Neural crest cell (in vitro differentiated cells): ENCODE data around the gene OTOG. TPM values are rescaled to one million over a fixed set of nuclear protein-coding genes. Genes with fewer than 3 reads are reported as not detected.
"Not testable (repeated sequence)": the region's sequence is repeated elsewhere in the genome, so short reads cannot be mapped to it uniquely, and the experiment has no call there.

ENCODE experiments used
- DNase-seq: peaks from one replicate; pipeline ENCODE4 v3.0.0; 2021; ENCODE audit warnings: low read depth, mixed read lengths, low spot score
- H3K27ac Mint-ChIP-seq: one replicate; pipeline ENCODE4 v1.8.0; 2021; ENCODE audit warnings: mild to moderate bottlenecking, mixed read lengths; ENCODE audit not compliant: unreplicated experiment
- H3K27me3 Mint-ChIP-seq: 2 replicates; pipeline ENCODE4 v1.8.0; 2021; ENCODE audit warnings: low read depth, mild to moderate bottlenecking, mixed read lengths
- H3K36me3 Mint-ChIP-seq: 2 replicates; pipeline ENCODE4 v1.8.0; 2021; ENCODE audit warnings: low read depth, mild to moderate bottlenecking, mixed read lengths
- H3K4me1 Mint-ChIP-seq: 2 replicates; pipeline ENCODE4 v1.8.0; 2021; ENCODE audit warnings: mixed read lengths
- H3K4me3 Mint-ChIP-seq: one replicate; pipeline ENCODE4 v1.8.0; 2021; ENCODE audit warnings: mild to moderate bottlenecking, mixed read lengths
- H3K9me3 Mint-ChIP-seq: 2 replicates; pipeline ENCODE4 v1.8.0; 2021; ENCODE audit warnings: mixed read lengths
- total RNA-seq: library from RNA; stranded (reverse); gene quantifications from 2 replicates; pipeline ENCODE4 v1.2.1, GENCODE V29; 2021
- TF ChIP-seq, protein P1 (sequence below): fragments of 200-600 bp; sonication (generic); conservative IDR thresholded peaks from 2 replicates; pipeline ENCODE4 v1.5.0; 2021; ENCODE audit warnings: antibody characterized with exemption, mild to moderate bottlenecking

The OTOG gene
- total RNA-seq, 1 donor from 2014 or later = not detected

DNA sequence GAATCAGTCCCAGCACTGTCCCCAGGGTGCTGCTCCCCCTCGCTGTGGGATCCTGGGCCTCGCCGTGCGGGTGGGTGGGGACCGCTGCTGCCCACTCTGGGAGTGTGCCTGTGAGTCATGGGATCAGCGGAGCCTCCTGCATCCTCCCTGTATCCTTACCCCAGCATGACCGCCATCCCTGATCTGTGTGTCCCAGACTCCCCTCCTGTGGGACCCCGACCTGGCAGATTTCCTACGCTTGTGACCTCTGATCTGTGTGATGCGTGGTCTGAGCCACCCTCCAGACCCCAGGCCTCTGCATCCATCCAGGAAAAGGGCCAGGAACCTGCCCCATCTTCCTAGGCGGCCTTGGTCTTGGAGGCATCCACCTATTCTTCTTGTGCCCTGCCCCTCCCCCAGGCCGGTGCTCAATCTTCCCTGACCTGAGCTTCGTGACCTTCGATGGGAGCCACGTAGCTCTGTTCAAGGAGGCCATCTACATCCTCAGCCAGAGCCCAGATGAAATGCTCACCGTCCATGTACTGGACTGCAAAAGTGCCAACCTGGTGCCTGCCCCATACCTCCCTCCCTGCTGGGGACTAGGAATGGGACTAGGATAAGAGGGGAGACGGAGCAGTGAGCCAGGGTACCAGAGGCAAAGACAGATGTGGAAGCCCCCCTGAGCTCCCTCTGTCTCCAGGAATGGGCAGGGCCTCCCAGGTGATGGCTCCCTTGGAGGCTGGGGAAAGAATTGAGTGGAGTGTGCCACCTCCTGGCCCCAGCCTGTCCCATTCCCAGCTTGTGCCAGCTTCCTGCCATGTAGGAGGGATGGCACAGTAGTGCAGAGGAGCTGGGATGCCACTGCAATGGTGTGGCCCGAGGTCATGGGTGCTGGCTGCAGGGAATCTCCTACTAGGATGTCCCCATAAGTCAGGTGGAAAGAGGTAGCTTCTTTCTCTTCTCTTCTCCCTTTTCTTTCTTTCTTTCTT, 65.4 kb downstream of the OTOG start:
- Mint-ChIP-seq H3K36me3 (no peaks in the 10 kb centered on the region), H3K4me3 (no peak overlapping the region), H3K27me3 (peaks cover 31% of the 10 kb centered on the region), H3K4me1 (no peaks in the 10 kb centered on the region), H3K9me3 (no peaks in the 10 kb centered on the region), H3K27ac (no peak overlapping the region)
- TF ChIP-seq, protein P1, sequence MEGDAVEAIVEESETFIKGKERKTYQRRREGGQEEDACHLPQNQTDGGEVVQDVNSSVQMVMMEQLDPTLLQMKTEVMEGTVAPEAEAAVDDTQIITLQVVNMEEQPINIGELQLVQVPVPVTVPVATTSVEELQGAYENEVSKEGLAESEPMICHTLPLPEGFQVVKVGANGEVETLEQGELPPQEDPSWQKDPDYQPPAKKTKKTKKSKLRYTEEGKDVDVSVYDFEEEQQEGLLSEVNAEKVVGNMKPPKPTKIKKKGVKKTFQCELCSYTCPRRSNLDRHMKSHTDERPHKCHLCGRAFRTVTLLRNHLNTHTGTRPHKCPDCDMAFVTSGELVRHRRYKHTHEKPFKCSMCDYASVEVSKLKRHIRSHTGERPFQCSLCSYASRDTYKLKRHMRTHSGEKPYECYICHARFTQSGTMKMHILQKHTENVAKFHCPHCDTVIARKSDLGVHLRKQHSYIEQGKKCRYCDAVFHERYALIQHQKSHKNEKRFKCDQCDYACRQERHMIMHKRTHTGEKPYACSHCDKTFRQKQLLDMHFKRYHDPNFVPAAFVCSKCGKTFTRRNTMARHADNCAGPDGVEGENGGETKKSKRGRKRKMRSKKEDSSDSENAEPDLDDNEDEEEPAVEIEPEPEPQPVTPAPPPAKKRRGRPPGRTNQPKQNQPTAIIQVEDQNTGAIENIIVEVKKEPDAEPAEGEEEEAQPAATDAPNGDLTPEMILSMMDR = no peak
- no peak for DNase-seq

DNA sequence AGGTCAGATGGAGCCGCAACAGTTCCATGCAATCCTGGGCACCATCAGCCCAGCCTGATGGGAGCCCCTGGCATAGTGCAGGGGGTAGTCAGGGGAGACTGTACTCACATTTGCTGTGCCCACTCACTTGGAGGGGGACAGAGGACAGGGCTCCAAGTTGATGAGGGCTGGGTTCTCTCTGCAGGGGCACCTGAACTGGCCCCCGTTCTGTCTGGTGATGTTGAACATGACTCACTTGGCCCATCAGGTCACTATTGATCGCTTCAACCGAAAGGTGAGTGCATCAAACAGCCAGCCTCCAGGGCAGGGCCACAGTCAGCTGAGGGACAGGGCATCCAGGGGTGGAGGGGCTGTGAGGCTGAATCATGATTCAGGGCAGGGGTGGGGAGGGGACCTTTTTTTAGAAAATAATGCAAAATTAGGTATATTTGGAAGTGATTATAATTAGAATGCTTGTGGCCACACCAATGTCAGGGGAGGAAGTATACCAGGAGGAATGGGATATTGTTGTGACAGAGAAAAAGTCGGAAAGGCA, 66.4 kb downstream of the OTOG start:
- Mint-ChIP-seq H3K27me3 (peaks cover 39% of the 10 kb centered on the region), H3K4me3 (no peak overlapping the region)
- TF ChIP-seq, protein P1 = no peak

DNA sequence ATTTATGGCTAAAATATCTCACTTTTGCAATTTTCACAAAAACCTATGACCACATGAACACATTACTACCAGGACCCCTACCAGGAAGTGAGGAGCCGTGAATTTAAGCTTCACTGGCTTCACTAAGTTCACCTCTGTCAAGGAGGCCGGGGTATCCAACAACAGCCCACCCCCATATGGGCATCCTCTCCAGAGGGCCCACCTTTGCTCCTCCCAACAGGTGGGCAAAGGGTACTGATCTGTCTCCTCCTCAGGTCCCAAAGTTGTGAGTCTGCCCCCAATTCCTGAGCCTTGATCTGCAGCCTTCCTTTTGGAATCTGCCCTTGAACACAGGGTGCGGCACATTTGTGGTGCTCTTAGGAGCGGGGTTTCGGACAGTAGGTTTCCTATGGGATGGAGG, 66.9 kb downstream of the OTOG start:
- Mint-ChIP-seq H3K27ac (no peak overlapping the region), H3K4me1 (no peaks in the 10 kb centered on the region), H3K27me3 (peaks cover 40% of the 10 kb centered on the region), H3K4me3 (no peak overlapping the region), H3K9me3 (no peaks in the 10 kb centered on the region), H3K36me3 (no peaks in the 10 kb centered on the region)
- TF ChIP-seq, protein P1 = no peak
- no peak for DNase-seq

More for the DNA sequence above, 66.4 kb downstream of the OTOG start:
- Mint-ChIP-seq H3K36me3 (no peaks in the 10 kb centered on the region), H3K4me1 (no peaks in the 10 kb centered on the region), H3K27ac (no peak overlapping the region), H3K9me3 (no peaks in the 10 kb centered on the region)
- DNase-seq = no peak

DNA sequence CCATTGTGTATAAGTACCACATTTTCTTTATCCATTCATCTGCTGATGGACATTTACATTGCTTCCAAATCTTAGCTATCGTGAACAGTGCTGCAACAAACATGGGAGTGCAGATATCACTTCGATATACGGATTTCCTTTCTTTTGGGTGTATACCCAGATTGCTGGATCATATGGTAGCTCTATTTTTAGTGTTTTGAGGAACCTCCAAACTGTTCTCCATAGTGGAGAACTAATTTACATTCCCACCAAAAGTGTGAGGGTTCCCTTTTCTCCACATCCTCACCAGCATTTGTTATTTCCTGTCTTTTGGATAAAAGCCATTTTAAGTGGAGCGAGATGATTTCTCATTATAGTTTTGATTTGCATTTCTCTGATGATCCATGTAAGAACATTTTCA, 75.7 kb downstream of the OTOG start:
- H3K4me3 Mint-ChIP-seq, DNase-seq, H3K4me1 Mint-ChIP-seq, H3K36me3 Mint-ChIP-seq, H3K27ac Mint-ChIP-seq: not testable (repeated sequence)
- Mint-ChIP-seq H3K9me3 (peaks cover 13% of the 10 kb centered on the region), H3K27me3 (peaks cover 82% of the 10 kb centered on the region)

DNA sequence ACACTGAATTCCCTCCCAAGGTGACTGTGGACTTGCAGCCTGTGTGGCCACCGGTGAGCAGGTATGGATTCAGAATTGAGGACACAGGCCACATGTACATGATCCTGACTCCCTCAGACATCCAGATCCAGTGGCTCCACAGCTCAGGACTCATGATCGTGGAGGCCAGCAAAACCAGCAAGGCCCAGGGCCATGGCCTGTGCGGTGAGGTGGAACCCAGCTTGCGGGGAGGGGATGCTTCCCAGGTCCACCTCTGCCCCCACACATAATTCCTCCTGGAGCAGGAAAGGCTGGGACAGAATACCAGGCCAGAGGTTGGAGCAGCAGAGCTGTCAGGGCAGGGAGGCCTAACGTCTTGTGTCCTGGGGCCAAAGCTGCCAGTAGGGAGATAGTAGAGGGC, 82.1 kb downstream of the OTOG start:
- H3K9me3 Mint-ChIP-seq = peaks cover 3% of the 10 kb centered on the region
- no peak for DNase-seq
- TF ChIP-seq, protein P1 = no peak

DNA sequence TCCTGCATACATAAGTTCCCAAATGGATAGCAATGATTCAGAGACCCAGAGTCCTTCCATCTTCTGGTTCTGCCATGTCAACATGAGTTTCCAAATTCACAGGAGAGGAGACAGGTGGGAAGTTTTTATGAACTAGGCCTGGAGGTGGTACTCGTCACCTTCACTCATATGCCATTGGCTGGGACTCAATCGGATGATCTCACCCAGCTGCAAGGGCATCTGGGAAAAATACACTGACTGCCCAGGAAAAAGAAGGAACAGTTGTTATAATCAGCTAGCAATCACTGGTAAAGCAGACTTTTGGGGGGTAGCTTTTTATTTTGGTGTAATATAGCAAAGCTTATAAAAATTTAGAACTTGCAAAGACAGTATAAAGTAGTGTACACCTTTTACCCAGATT, 83.9 kb downstream of the OTOG start:
- H3K9me3 Mint-ChIP-seq = no peaks in the 10 kb centered on the region
- H3K27ac Mint-ChIP-seq = no peak overlapping the region
- no peak for DNase-seq
- H3K27me3 Mint-ChIP-seq = peaks cover 35% of the 10 kb centered on the region
- H3K36me3 Mint-ChIP-seq = no peaks in the 10 kb centered on the region
- H3K4me1 Mint-ChIP-seq = no peaks in the 10 kb centered on the region
- TF ChIP-seq, protein P1 = no peak
- no peak overlapping the region for H3K4me3 Mint-ChIP-seq

More for the DNA sequence above, 82.1 kb downstream of the OTOG start:
- no peaks in the 10 kb centered on the region for H3K36me3 Mint-ChIP-seq
- no peak overlapping the region for H3K27ac Mint-ChIP-seq
- no peaks in the 10 kb centered on the region for H3K4me1 Mint-ChIP-seq
- H3K4me3 Mint-ChIP-seq = no peak overlapping the region
- peaks cover 53% of the 10 kb centered on the region for H3K27me3 Mint-ChIP-seq
